Neural cell (in vitro differentiated cells): ENCODE data around the gene VAV3.

Experiments used
- CTCF ChIP-seq: fragments of 450-650 bp; IDR thresholded peaks from 2 replicates; pipeline ENCODE4 v1.5.1; 2014; ENCODE audit warnings: antibody characterized with exemption, mild to moderate bottlenecking, moderate library complexity; ENCODE audit not compliant: poor library complexity, severe bottlenecking
- EZH2 ChIP-seq: fragments of 200-600, 300-800 bp; shearing (Covaris generic), sonication (generic); IDR thresholded peaks from 2 replicates; pipeline ENCODE4 v1.6.1; 2014; ENCODE audit warnings: antibody characterized with exemption, low read length, borderline replicate concordance, mild to moderate bottlenecking; ENCODE audit not compliant: insufficient read depth, poor library complexity, severe bottlenecking
- POLR2AphosphoS5 ChIP-seq: IDR thresholded peaks from 2 replicates; pipeline ENCODE4 v1.6.1; 2012
- REST ChIP-seq: IDR thresholded peaks from 2 replicates; pipeline ENCODE4 v1.6.1; 2012; ENCODE audit warnings: borderline replicate concordance
- TAF1 ChIP-seq: IDR thresholded peaks from 2 replicates; pipeline ENCODE4 v1.6.1; 2012; ENCODE audit warnings: low read depth

GRCh38 chr1:107547363-107548155, 417.4 kb downstream of the VAV3 start:
- no peak for TF ChIP-seq REST
- TF ChIP-seq CTCF, result no peak
- TF ChIP-seq EZH2, result no peak
- TF ChIP-seq TAF1, result no peak
- TF ChIP-seq POLR2AphosphoS5, result no peak
